Natural killer cell (primary cell): ENCODE measurements around the gene NOD1. TPM values are rescaled to one million over a fixed set of nuclear protein-coding genes. Genes with fewer than 3 reads are reported as not detected.

ENCODE experiments used
- ATAC-seq, 3 donors: fragments of 150-1000 bp in 2 of 3; fragments of 200-7000 bp in 1 of 3; cut with Tn5 transposase; 1 replicate in 1 of 3; 2 replicates in 2 of 3; pipeline ENCODE4 v1.10.0; 2021; ENCODE audit warnings: mild to moderate bottlenecking in 2 of 3, moderate library complexity in 2 of 3
- DNase-seq, 2 donors: peaks; one replicate each; pipeline versions ENCODE4 v3.0.0 to v3.0.0-alpha.2; 2013 to 2021; ENCODE audit warnings: mixed read lengths in 1 of 2
- H3K27ac ChIP-seq: one replicate; pipeline ENCODE4 v1.5.1; 2013; ENCODE audit warnings: mild to moderate bottlenecking, low read length
- H3K27me3 ChIP-seq: one replicate; pipeline ENCODE4 v1.6.1; 2013; ENCODE audit warnings: low read length; ENCODE audit not compliant: control insufficient read depth, insufficient read depth
- H3K36me3 ChIP-seq: one replicate; pipeline ENCODE4 v1.6.1; 2013; ENCODE audit warnings: low read length; ENCODE audit not compliant: control insufficient read depth, insufficient read depth
- H3K4me1 ChIP-seq: one replicate; pipeline ENCODE4 v1.6.1; 2013; ENCODE audit warnings: low read length; ENCODE audit not compliant: control insufficient read depth, insufficient read depth
- H3K4me3 ChIP-seq: one replicate; pipeline ENCODE4 v1.5.1; 2013; ENCODE audit warnings: low read length
- H3K9me3 ChIP-seq: one replicate; pipeline ENCODE4 v1.6.1; 2013; ENCODE audit warnings: low read length; ENCODE audit not compliant: control insufficient read depth, insufficient read depth
- H3K27ac Mint-ChIP-seq, 2 donors: one replicate each; pipeline ENCODE4 v1.8.0; 2022; ENCODE audit warnings: mild to moderate bottlenecking in 2 of 2, mixed read lengths in 2 of 2, moderate library complexity in 1 of 2
- H3K27me3 Mint-ChIP-seq, 2 donors: one replicate each; pipeline ENCODE4 v1.8.0; 2022; ENCODE audit warnings: low read depth in 2 of 2, mixed read lengths in 2 of 2
- H3K36me3 Mint-ChIP-seq: one replicate; pipeline ENCODE4 v1.8.0; 2022; ENCODE audit warnings: mixed read lengths
- H3K4me1 Mint-ChIP-seq, 2 donors: one replicate each; pipeline ENCODE4 v1.8.0; 2022; ENCODE audit warnings: mixed read lengths in 2 of 2
- H3K4me3 Mint-ChIP-seq: one replicate; pipeline ENCODE4 v1.8.0; 2022; ENCODE audit warnings: mild to moderate bottlenecking, moderate library complexity, mixed read lengths
- H3K9me3 Mint-ChIP-seq, 2 donors: one replicate each; pipeline ENCODE4 v1.8.0; 2022; ENCODE audit warnings: mixed read lengths in 2 of 2
- WGBS: methylation state at CpG from one replicate; pipeline ENCODE4 v1.1.7; 2013; ENCODE audit warnings: missing lambda C conversion rate; ENCODE audit not compliant: insufficient coverage; 5-methylcytosine and 5-hydroxymethylcytosine counted together
- intact Hi-C: fragments of 100-400 bp; cut with micrococcal nuclease; formaldehyde crosslinking; loops from one replicate; pipeline ENCODE4 v1.14.2; 2022
- total RNA-seq, 4 donors: library from RNA; stranded (reverse); fragments of 120-200 nt in 1 of 4; gene quantifications; one replicate each; pipeline versions ENCODE4 v1.2.3 to v1.2.4, GENCODE V29; 2013 to 2022
- TF ChIP-seq, protein P1 (sequence below): fragments of 200-600 bp; IDR thresholded peaks from one replicate; pipeline ENCODE4 v1.8.0; 2022; ENCODE audit warnings: antibody characterized with exemption

Gene NOD1
- total RNA-seq, 3 donors from 2014 or later (not counting 1 experiment from before 2014, with no cell fraction given): 28.2 to 32.4 (median 31.2) TPM

- TF ChIP-seq, protein P1, sequence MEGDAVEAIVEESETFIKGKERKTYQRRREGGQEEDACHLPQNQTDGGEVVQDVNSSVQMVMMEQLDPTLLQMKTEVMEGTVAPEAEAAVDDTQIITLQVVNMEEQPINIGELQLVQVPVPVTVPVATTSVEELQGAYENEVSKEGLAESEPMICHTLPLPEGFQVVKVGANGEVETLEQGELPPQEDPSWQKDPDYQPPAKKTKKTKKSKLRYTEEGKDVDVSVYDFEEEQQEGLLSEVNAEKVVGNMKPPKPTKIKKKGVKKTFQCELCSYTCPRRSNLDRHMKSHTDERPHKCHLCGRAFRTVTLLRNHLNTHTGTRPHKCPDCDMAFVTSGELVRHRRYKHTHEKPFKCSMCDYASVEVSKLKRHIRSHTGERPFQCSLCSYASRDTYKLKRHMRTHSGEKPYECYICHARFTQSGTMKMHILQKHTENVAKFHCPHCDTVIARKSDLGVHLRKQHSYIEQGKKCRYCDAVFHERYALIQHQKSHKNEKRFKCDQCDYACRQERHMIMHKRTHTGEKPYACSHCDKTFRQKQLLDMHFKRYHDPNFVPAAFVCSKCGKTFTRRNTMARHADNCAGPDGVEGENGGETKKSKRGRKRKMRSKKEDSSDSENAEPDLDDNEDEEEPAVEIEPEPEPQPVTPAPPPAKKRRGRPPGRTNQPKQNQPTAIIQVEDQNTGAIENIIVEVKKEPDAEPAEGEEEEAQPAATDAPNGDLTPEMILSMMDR: no peak
- Mint-ChIP-seq H3K27ac (no peak overlapping the region), H3K9me3 (no peaks in the 10 kb centered on the region), H3K4me1 (no peaks in the 10 kb centered on the region), H3K4me3 (no peak overlapping the region), H3K27me3 (no peaks in the 10 kb centered on the region), H3K36me3 (no peaks in the 10 kb centered on the region)
- peaks cover 78% of the 10 kb centered on the region for H3K36me3 ChIP-seq
- ATAC-seq (no peak), DNase-seq (no peak)
- H3K9me3 ChIP-seq: no peaks in the 10 kb centered on the region
- no peaks in the 10 kb centered on the region for H3K27me3 ChIP-seq
- intact Hi-C loops: no loop called here
- 97% methylated on average over 27 of the region's 27 CpGs for WGBS
- no peak overlapping the region for H3K4me3 ChIP-seq
- H3K4me1 ChIP-seq: no peaks in the 10 kb centered on the region
- no peak overlapping the region for H3K27ac ChIP-seq
These were observed 26.2 kb downstream of the NOD1 start for GRCh38 chr7:30452280-30452930.

DNA sequence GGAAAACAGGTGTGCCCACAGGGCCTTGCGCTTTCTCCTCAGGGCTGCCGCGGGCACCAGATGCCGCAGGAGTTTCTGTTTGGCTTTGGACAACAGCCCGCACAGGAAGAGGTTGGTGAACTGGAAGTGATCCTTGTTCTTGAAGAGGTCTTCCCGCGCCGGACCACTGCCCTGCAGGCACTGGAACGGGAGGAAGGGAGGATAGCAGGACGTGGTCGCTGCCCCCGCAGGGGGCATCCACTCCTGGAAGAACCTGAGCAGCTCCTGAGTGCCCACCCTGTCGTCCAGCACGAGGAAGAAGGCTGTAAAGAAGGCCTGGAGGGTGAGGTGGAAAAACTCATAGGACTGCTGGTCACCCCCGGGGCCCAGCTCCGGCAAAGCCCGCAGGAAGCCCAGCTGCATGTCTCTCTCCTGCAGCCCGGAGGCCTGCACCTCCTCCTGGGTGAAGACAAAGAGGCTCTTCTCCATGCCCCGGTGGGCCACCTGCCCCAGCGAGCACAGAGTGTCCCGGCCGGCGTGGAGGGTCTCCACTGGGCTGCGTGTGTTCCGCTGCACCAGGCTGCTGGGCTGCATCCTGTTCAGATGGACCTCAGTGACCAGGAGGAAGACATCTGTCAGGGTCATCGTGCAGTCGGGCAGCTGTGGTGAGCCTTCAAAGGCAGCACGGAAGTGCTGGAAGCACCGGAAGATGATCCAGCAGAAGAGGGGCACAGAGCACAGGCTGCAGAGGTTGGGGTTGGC is 26.9 kb downstream of the NOD1 start:
- Histone ChIP-seq H3K9me3 (no peaks in the 10 kb centered on the region), H3K27me3 (no peaks in the 10 kb centered on the region), H3K36me3 (peaks cover 80% of the 10 kb centered on the region), H3K4me3 (no peak overlapping the region), H3K4me1 (no peaks in the 10 kb centered on the region), H3K27ac (no peak overlapping the region)
- TF ChIP-seq, protein P1: no peak
- DNase-seq: no peak
- Mint-ChIP-seq H3K27me3 (no peaks in the 10 kb centered on the region), H3K36me3 (no peaks in the 10 kb centered on the region), H3K4me1 (no peaks in the 10 kb centered on the region), H3K9me3 (no peaks in the 10 kb centered on the region), H3K4me3 (no peak overlapping the region), H3K27ac (no peak overlapping the region)
- WGBS: 95% methylated on average over 29 of the region's 29 CpGs
- no peak for ATAC-seq
- intact Hi-C loops: no loop called here

GRCh38 chr7:30450983-30451497 is 27.5 kb downstream of the NOD1 start:
- H3K9me3 Mint-ChIP-seq: no peaks in the 10 kb centered on the region
- H3K4me1 Mint-ChIP-seq: peaks cover 2 to 6% of the 10 kb centered on the region in 2 donors
- TF ChIP-seq, protein P1: no peak
- intact Hi-C loops: no loop called here
- Histone ChIP-seq H3K36me3 (peaks cover 78% of the 10 kb centered on the region), H3K27ac (no peak overlapping the region), H3K4me1 (peaks cover 3% of the 10 kb centered on the region), H3K9me3 (no peaks in the 10 kb centered on the region), H3K27me3 (no peaks in the 10 kb centered on the region), H3K4me3 (no peak overlapping the region)
- WGBS: 97% methylated on average over 22 of the region's 22 CpGs
- H3K27ac Mint-ChIP-seq: no peak overlapping the region
- H3K27me3 Mint-ChIP-seq: no peaks in the 10 kb centered on the region
- no peaks in the 10 kb centered on the region for H3K36me3 Mint-ChIP-seq
- DNase-seq (no peak), ATAC-seq (no peak)
- H3K4me3 Mint-ChIP-seq: no peak overlapping the region
